GM23248 (cell line): ENCODE measurements around the gene NEUROD2. TPM values are rescaled to one million over a fixed set of nuclear protein-coding genes. Genes with fewer than 3 reads are reported as not detected.

Experiments
- DNase-seq: peaks from one replicate; pipeline ENCODE4 v3.0.0-alpha.2; 2015
- H2AFZ ChIP-seq: fragments of 200-600 bp; sonication (generic); 2 replicates; pipeline ENCODE4 v1.6.1; 2016; ENCODE audit warnings: antibody characterized with exemption
- H3F3A ChIP-seq: fragments of 200-600 bp; sonication (generic); 2 replicates; pipeline ENCODE4 v1.6.1; 2016; ENCODE audit warnings: mild to moderate bottlenecking, antibody characterized with exemption, mixed run types; ENCODE audit not compliant: insufficient read depth
- H3K27ac ChIP-seq: fragments of 200-600 bp; sonication (generic); 2 replicates; pipeline ENCODE4 v1.5.1; 2016; ENCODE audit warnings: mild to moderate bottlenecking
- H3K27me3 ChIP-seq: fragments of 200-600 bp; sonication (generic); replicated peaks from 2 replicates; pipeline ENCODE4 v1.6.1; 2016; ENCODE audit warnings: mild to moderate bottlenecking; ENCODE audit not compliant: insufficient read depth
- H3K36me3 ChIP-seq: fragments of 200-600 bp; sonication (generic); 2 replicates; pipeline ENCODE4 v1.6.1; 2016; ENCODE audit warnings: low read depth, mild to moderate bottlenecking
- H3K4me1 ChIP-seq: fragments of 200-600 bp; sonication (generic); 2 replicates; pipeline ENCODE4 v1.6.1; 2016; ENCODE audit warnings: mild to moderate bottlenecking; ENCODE audit not compliant: insufficient read depth
- H3K4me2 ChIP-seq: fragments of 200-600 bp; sonication (generic); one replicate; pipeline ENCODE4 v1.6.1; 2016; ENCODE audit warnings: mild to moderate bottlenecking; ENCODE audit not compliant: unreplicated experiment
- H3K4me3 ChIP-seq: fragments of 200-600 bp; sonication (generic); 2 replicates; pipeline ENCODE4 v1.5.1; 2016; ENCODE audit warnings: mild to moderate bottlenecking
- H3K79me2 ChIP-seq: fragments of 200-600 bp; sonication (generic); 2 replicates; pipeline ENCODE4 v1.6.1; 2016; ENCODE audit warnings: mild to moderate bottlenecking; ENCODE audit not compliant: insufficient read depth
- H3K9ac ChIP-seq: fragments of 200-600 bp; sonication (generic); 2 replicates; pipeline ENCODE4 v1.6.1; 2016; ENCODE audit warnings: mild to moderate bottlenecking
- H3K9me2 ChIP-seq: fragments of 200-600 bp; sonication (generic); 2 replicates; pipeline ENCODE4 v1.6.1; 2016; ENCODE audit warnings: mixed run types, mild to moderate bottlenecking, moderate library complexity; ENCODE audit not compliant: insufficient read depth
- H3K9me3 ChIP-seq: fragments of 200-600 bp; sonication (generic); one replicate; pipeline ENCODE4 v1.6.1; 2017; ENCODE audit warnings: low read depth
- H4K20me1 ChIP-seq: fragments of 200-600 bp; sonication (generic); 2 replicates; pipeline ENCODE4 v1.6.0; 2016; ENCODE audit not compliant: insufficient read depth
- EZH2 ChIP-seq: fragments of 200-600 bp; sonication (generic); IDR thresholded peaks from 2 replicates; pipeline ENCODE4 v1.6.1; 2018; ENCODE audit warnings: antibody characterized with exemption, mild to moderate bottlenecking; ENCODE audit not compliant: insufficient read depth, poor library complexity, severe bottlenecking
- EZH2phosphoT487 ChIP-seq: fragments of 200-600 bp; sonication (generic); IDR thresholded peaks from 2 replicates; pipeline ENCODE4 v1.6.1; 2018; ENCODE audit warnings: antibody characterized with exemption, moderate library complexity, mild to moderate bottlenecking, low read depth; ENCODE audit not compliant: insufficient read depth
- WGBS, 2 experiments: methylation state at CpG; one replicate each; pipeline ENCODE4 v1.1.6; 2015 to 2017; ENCODE audit warnings: low lambda C conversion rate in 2 of 2, low coverage in 1 of 2; ENCODE audit errors: missing lambda C conversion rate in 2 of 2; 5-methylcytosine and 5-hydroxymethylcytosine counted together
- in situ Hi-C: fragments of 300-500 bp; cut with MboI; formaldehyde crosslinking; loops from 2 replicates; pipeline ENCODE4 v1.15.0; 2020
- polyA plus RNA-seq: library from polyadenylated mRNA; unstranded; fragments of >200 nt; fragmentation: Nextera tagmentation; extraction: Ambion mirVana; gene quantifications from 2 replicates; pipeline ENCODE4 v1.2.1, GENCODE V29; 2016
- total RNA-seq: library from RNA; depleted of rRNA; stranded (reverse); fragments of >200 nt; shearing (Covaris generic); gene quantifications from 2 replicates; pipeline ENCODE4 v1.2.3, GENCODE V29; 2014

The NEUROD2 gene
- total and polyA plus RNA-seq, 2 experiments from 2014 or later = not detected

DNA sequence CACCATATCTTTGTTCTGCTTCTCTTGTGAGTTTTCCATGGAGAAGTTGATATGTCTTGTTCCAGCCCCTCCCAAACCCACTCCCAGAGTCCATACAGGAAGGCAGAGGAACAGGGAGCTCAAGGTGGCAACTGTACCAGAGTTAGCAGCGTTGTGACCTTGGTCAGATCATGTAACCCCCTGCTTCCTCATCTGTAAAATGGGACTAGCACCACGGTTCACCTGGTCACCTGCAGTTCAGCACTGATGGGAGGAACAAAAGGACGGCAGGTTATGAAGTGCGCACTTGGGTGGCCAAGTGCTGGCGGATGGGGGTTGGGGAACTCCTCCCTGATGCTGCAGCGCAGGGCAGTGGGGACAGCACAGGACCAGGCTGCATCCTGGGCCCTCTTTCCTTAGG is 7.7 kb upstream of the NEUROD2 start:
- Histone ChIP-seq H3F3A (no peaks in the 10 kb centered on the region), H3K9me2 (no peaks in the 10 kb centered on the region), H3K4me1 (no peaks in the 10 kb centered on the region), H3K79me2 (no peaks in the 10 kb centered on the region), H3K4me2 (no peak overlapping the region), H3K27ac (no peak overlapping the region), H3K9me3 (no peaks in the 10 kb centered on the region), H3K4me3 (no peak overlapping the region), H3K36me3 (no peaks in the 10 kb centered on the region), H3K27me3 (no peaks in the 10 kb centered on the region; the same call in 1 of the 2 replicates), H2AFZ (no peak overlapping the region), H4K20me1 (no peaks in the 10 kb centered on the region), H3K9ac (no peak overlapping the region)
- 88 to 89% methylated on average over 6 of the region's 6 CpGs for WGBS, 2 experiments
- in situ Hi-C loops = no loop called here
- no peak for TF ChIP-seq EZH2phosphoT487
- TF ChIP-seq EZH2 = no peak
- no peak for DNase-seq

DNA sequence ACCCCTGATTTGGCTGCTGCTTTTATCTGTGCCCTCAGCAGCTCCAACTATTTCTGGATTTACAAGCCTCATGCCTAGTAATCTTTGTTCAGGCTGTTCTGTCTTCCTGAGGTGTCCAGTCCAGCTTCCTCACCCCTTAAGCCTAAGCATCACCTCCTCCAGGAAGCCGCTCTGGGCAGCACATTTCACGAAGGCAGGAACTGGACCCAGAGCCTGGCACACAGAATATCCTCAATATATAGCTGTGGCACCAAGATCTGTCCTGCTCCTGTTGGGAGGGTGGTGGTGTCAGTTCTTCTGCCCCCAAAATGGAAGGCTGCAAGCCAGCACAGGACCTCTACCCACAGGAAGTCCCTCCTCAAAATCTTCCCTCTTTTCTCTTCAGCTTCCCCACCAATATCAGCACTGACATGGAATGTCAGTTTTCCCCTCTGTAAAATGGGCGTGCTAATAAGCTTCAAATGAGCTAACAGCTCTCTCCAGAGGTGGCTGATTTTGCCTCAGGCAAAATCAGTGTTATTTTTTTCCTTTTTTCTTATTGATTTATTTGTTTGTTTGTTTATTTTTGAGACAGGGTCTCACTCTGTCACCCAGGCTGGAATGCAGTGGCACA is 6.9 kb upstream of the NEUROD2 start:
- H3F3A ChIP-seq = no peaks in the 10 kb centered on the region
- no peak overlapping the region for H3K4me2 ChIP-seq
- WGBS, 2 experiments = 88 to 92% methylated on average over 3 of the region's 3 CpGs
- DNase-seq = no peak
- no peaks in the 10 kb centered on the region for H3K4me1 ChIP-seq
- H2AFZ ChIP-seq = no peak overlapping the region
- no peaks in the 10 kb centered on the region for H3K79me2 ChIP-seq
- H3K27ac ChIP-seq = no peak overlapping the region
- no peak overlapping the region for H3K9ac ChIP-seq
- peaks cover under 1% of the 10 kb centered on the region; the same call in 1 of the 2 replicates for H3K27me3 ChIP-seq
- H3K9me2 ChIP-seq = no peaks in the 10 kb centered on the region
- no peaks in the 10 kb centered on the region for H3K36me3 ChIP-seq
- H4K20me1 ChIP-seq = no peaks in the 10 kb centered on the region
- in situ Hi-C loops = no loop called here
- H3K9me3 ChIP-seq = no peaks in the 10 kb centered on the region
- no peak overlapping the region for H3K4me3 ChIP-seq
- no peak for TF ChIP-seq EZH2
- no peak for TF ChIP-seq EZH2phosphoT487

DNA sequence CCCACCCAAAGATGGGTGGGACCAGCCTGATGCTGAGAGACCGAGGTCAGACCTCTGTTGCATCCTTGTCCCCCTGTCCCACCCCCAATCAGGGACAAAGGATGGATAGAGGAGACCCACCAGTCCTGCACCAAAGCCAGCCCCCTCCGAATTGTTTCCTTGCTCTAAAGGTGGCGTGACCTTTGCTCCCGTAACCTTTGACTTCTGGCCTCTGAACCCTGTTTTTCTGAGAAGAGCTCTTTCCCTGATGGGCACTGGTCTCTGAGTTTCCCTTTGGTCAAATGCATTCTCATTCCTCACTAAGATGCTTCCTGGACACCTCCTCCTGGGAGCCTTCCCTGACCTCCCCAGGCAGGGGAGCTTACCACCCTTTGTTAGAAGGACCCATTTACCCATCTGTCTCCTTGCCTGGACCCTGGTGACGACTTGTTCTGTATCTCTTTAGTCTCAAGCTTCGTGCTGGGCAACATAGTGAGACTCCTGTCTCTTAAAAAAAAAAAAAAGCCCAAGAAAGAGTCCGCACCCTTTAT is 5.3 kb upstream of the NEUROD2 start:
- Histone ChIP-seq H3K9me2 (no peaks in the 10 kb centered on the region), H3K79me2 (no peaks in the 10 kb centered on the region), H3K9ac (no peak overlapping the region), H3K4me3 (no peak overlapping the region), H3K4me2 (no peak overlapping the region), H3F3A (no peaks in the 10 kb centered on the region), H3K4me1 (no peaks in the 10 kb centered on the region), H3K27me3 (peaks cover 14% of the 10 kb centered on the region), H2AFZ (no peak overlapping the region), H3K27ac (no peak overlapping the region), H3K36me3 (no peaks in the 10 kb centered on the region), H3K9me3 (no peaks in the 10 kb centered on the region), H4K20me1 (no peaks in the 10 kb centered on the region)
- 66 to 69% methylated on average over 7 of the region's 7 CpGs for WGBS, 2 experiments
- no peak for DNase-seq
- TF ChIP-seq EZH2phosphoT487 = no peak
- in situ Hi-C loops = no loop called here

DNA sequence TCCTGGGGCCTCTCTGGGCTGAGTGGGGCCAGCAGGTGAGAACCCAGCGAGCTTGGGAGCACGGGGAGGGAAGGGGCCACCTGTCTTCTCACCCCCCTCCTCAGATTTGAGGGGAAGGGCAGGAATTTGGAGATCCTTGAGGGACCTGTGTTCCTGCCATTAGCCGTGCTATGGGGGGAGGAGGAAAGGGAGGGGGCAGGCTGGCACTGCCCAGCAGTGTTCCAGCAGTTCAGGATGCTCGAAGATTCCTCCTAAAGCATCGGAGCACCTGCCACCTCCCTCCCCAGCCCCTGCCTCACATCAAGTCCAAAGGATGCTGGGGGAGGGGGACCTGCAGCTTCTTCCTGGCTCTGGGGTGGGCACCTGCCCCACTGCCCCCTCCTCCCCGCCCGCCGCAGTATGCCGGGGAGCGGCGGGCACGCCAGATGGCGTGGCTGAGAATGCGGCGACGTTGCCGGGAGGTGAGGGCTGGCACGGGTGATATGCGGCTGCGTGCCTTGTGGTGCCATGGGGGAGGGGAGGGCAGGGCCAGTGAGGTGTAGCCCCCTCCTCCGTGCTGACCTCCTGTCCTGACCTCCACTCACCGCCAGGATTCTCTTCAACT is 4.7 kb upstream of the NEUROD2 start:
- 60 to 61% methylated on average over 18 to 22 of the region's 22 CpGs for WGBS, 2 experiments
- no peak for TF ChIP-seq EZH2
- no peak for DNase-seq
- Histone ChIP-seq H2AFZ (no peak overlapping the region), H3K9ac (no peak overlapping the region), H3K79me2 (no peaks in the 10 kb centered on the region), H3K36me3 (no peaks in the 10 kb centered on the region), H4K20me1 (no peaks in the 10 kb centered on the region), H3F3A (no peaks in the 10 kb centered on the region), H3K4me3 (no peak overlapping the region), H3K9me3 (no peaks in the 10 kb centered on the region), H3K4me1 (no peaks in the 10 kb centered on the region), H3K9me2 (no peaks in the 10 kb centered on the region), H3K4me2 (no peak overlapping the region), H3K27me3 (peaks cover 19% of the 10 kb centered on the region), H3K27ac (no peak overlapping the region)
- in situ Hi-C loops = no loop called here
